ENCODE measurements around the gene SLC9A1. TPM values are rescaled to one million over a fixed set of nuclear protein-coding genes. Genes with fewer than 3 reads are reported as not detected.

Gene SLC9A1
- total RNA-seq, 1 donor from 2014 or later = 13.6 TPM

DNA sequence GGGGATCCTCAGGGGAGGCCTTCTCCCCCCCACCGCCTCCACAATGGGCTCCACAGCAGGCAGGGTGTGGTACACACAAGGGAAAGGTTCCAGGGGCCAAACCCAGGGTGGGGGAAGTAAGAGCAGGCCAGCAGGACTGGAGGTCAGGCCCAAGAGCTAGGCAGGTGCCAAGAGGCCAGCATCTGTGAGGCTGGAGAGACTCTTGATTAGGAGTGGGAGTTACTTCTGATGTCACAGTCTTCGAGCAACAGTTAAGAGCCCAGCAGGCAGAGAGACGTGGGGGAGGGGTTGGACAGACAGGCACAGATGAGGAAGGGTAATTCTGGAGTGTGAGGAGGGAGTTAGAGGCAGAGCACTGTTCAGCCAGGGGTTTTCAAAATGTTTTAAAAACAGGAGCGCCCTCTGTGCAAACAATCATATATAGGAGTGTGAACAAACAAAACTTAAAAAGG, 55.8 kb downstream of the SLC9A1 start:
- POLR2A ChIA-PET = interaction anchor here (0.6 to 1.5 kb wide), 11 partner anchors 13 to 865 kb away, joined by 3 to 15 read pairs (median 6); partner anchors contain the start of genes AHDC1, SLC9A1 and WDTC1
- ATAC-seq (ENCODE audit: low read depth) = peak; percentile 47
- intact Hi-C loops (cut with micrococcal nuclease) = no loop called here

DNA sequence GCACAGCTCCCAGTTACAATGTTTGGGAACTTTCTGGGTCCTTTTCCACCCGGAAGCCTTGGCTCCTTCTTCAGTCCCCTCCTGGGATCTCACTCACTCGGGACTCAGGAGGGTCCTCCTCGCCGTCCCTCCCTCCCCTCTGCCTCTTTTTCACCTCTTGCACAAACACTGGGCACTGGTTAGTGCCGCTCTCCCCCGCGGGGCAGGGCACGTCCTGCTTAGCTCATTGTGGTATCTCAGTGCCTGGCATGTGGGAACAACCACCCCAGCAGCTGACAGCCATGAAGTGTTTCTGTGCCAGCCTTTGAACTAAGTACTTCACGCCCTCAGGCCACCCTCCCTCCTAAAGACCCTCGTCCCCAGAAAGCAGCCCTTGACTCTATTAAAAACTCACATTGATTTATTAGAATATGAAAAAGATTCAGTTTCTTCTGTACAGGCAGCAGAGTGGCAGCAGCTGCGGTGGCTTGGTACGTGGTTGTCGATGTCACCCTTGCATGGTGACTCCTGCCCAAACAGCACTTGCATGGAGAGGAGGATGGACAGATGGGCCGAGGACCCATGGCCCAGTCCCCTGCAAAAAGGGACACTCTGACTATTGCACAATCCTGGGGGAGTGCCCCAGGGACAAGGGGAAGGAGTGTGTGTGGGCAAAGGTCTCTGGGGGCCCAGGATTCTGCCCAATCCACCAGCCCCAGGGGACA, 56.3 kb downstream of the SLC9A1 start:
- POLR2A ChIA-PET = interaction anchor here (0.6 to 1.3 kb wide), 5 partner anchors 53 to 866 kb away, joined by 3 to 8 read pairs (median 6); partner anchors contain the start of gene SLC9A1
- TF ChIP-seq, protein P1, sequence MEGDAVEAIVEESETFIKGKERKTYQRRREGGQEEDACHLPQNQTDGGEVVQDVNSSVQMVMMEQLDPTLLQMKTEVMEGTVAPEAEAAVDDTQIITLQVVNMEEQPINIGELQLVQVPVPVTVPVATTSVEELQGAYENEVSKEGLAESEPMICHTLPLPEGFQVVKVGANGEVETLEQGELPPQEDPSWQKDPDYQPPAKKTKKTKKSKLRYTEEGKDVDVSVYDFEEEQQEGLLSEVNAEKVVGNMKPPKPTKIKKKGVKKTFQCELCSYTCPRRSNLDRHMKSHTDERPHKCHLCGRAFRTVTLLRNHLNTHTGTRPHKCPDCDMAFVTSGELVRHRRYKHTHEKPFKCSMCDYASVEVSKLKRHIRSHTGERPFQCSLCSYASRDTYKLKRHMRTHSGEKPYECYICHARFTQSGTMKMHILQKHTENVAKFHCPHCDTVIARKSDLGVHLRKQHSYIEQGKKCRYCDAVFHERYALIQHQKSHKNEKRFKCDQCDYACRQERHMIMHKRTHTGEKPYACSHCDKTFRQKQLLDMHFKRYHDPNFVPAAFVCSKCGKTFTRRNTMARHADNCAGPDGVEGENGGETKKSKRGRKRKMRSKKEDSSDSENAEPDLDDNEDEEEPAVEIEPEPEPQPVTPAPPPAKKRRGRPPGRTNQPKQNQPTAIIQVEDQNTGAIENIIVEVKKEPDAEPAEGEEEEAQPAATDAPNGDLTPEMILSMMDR (IDR thresholded peaks at IDR 0.05) = no peak
- CTCF ChIA-PET = interaction anchor here (0.8 to 12.0 kb wide), 7 partner anchors 52 to 198 kb away, joined by 3 to 290 read pairs (median 11); no protein-coding TSS in a partner anchor
- Mint-ChIP-seq H3K4me3 (no peak overlapping the region), H3K27ac (peak overlapping the region; percentile 91), H3K4me1 (peaks cover 22% of the 10 kb centered on the region), H3K27me3 (no peaks in the 10 kb centered on the region), H3K36me3 (ENCODE audit: low read depth) (peaks cover 3% of the 10 kb centered on the region), H3K9me3 (no peaks in the 10 kb centered on the region)
- intact Hi-C loops (cut with micrococcal nuclease) = no loop called here
- DNase-seq (no peak), ATAC-seq (ENCODE audit: low read depth) (no peak)

More for the DNA sequence above, 55.8 kb downstream of the SLC9A1 start:
- TF ChIP-seq, protein P1 (IDR thresholded peaks at IDR 0.05) = no peak
- peak; percentile 49 for DNase-seq
- no peaks in the 10 kb centered on the region for H3K27me3 Mint-ChIP-seq
- peak overlapping the region; percentile 66 for H3K4me3 Mint-ChIP-seq
- peak overlapping the region; percentile 91 for H3K27ac Mint-ChIP-seq
- H3K4me1 Mint-ChIP-seq = peaks cover 22% of the 10 kb centered on the region
- H3K9me3 Mint-ChIP-seq = no peaks in the 10 kb centered on the region
- H3K36me3 Mint-ChIP-seq (ENCODE audit: low read depth) = peaks cover 3% of the 10 kb centered on the region
- CTCF ChIA-PET = interaction anchor here (0.9 to 12.0 kb wide), 9 partner anchors 13 to 289 kb away, joined by 3 to 290 read pairs (median 9); no protein-coding TSS in a partner anchor

DNA sequence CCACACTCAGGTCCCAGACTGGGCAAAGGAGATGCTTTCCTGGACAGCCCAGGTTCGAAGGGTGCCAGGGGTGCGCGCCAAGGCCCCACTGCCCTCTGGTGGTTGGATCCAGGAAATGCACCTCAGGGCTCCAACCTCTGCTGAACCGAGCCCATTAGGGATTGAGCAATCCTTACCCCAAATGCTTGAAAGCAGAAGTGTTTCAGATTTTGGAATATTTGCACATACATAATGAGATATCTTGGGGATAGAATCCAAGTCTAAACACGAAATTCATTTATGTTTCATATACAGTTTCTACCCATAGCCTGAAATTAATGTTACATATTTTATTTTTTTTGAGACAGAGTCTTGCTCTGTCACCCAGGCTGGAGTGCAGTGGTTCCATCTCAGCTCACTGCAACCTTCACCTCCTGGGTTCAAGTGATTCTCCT, 57.4 kb downstream of the SLC9A1 start:
- intact Hi-C loops (cut with micrococcal nuclease) = loop anchor here (1.0 kb wide), 2 partner anchors 53 to 100 kb away; no protein-coding TSS in a partner anchor
- TF ChIP-seq, protein P1 (IDR thresholded peaks at IDR 0.05) = peak; percentile 72
- DNase-seq = peak; percentile 61
- peaks cover 3% of the 10 kb centered on the region for H3K36me3 Mint-ChIP-seq (ENCODE audit: low read depth)
- no peaks in the 10 kb centered on the region for H3K9me3 Mint-ChIP-seq
- ATAC-seq (ENCODE audit: low read depth) = peak; percentile 40
- H3K4me1 Mint-ChIP-seq = peaks cover 22% of the 10 kb centered on the region
- no peak overlapping the region for H3K4me3 Mint-ChIP-seq
- H3K27me3 Mint-ChIP-seq = no peaks in the 10 kb centered on the region
- ChIA-PET CTCF (interaction anchor here (0.6 to 12.0 kb wide), 6 partner anchors 51 to 601 kb away, joined by 3 to 290 read pairs (median 6); no protein-coding TSS in a partner anchor), POLR2A (interaction anchor here (0.5 to 1.1 kb wide), 2 partner anchors 53 to 268 kb away, joined by 3 to 4 read pairs; no protein-coding TSS in a partner anchor)
- H3K27ac Mint-ChIP-seq = no peak overlapping the region

DNA sequence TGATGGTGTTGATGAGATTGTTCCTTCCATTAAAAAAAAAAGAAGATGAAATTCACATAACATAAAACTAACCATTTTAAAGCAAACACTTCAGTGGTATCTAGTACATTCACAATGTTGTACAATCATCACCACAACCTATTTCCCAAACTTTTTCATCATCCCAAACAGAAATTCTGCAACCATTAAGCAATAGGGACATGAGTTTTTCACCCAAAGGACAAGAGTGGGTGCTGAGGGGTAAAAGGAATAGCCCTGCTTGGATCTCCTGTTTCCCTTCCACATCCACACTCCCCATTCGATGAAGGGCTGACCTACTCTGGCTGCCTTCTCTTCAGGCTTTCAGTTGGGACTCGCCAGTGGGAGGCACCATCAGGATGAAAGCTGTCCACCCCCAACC, 59.3 kb downstream of the SLC9A1 start:
- no peak for DNase-seq
- ATAC-seq (ENCODE audit: low read depth) = no peak
- Mint-ChIP-seq H3K4me1 (peaks cover 22% of the 10 kb centered on the region), H3K9me3 (no peaks in the 10 kb centered on the region), H3K4me3 (no peak overlapping the region), H3K36me3 (ENCODE audit: low read depth) (peaks cover 3% of the 10 kb centered on the region), H3K27me3 (peaks cover 4% of the 10 kb centered on the region), H3K27ac (no peak overlapping the region)
- ChIA-PET CTCF (interaction anchor here (0.7 to 12.0 kb wide), 3 partner anchors 49 to 432 kb away, joined by 3 to 290 read pairs (median 3); no protein-coding TSS in a partner anchor), POLR2A (no interaction called here)
- TF ChIP-seq, protein P1 (IDR thresholded peaks at IDR 0.05) = no peak
- intact Hi-C loops (cut with micrococcal nuclease) = no loop called here

DNA sequence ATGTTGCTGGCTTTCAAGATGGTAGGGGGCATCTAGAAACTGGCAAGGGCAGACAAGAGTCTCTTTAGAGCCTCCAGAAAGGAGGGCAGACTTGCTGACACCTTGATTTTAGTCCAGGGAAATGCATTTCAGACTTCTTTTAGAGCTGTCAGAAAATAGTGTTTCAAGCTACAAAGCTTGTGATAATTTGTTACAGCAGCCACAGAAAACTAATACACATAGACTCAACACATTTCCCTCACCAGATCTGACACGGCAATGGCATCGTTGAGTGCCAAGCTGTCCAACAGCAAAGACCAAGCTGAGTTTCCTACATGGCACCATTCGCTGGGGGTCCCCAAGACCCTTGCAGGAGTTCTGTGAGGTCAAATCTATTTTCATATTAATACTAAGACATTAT, 62.0 kb downstream of the SLC9A1 start:
- Mint-ChIP-seq H3K4me1 (peaks cover 3% of the 10 kb centered on the region), H3K27ac (no peak overlapping the region), H3K9me3 (no peaks in the 10 kb centered on the region), H3K4me3 (no peak overlapping the region), H3K27me3 (peaks cover 5% of the 10 kb centered on the region), H3K36me3 (ENCODE audit: low read depth) (no peaks in the 10 kb centered on the region)
- TF ChIP-seq, protein P1 (IDR thresholded peaks at IDR 0.05) = no peak
- intact Hi-C loops (cut with micrococcal nuclease) = no loop called here
- no peak for DNase-seq
- ATAC-seq (ENCODE audit: low read depth) = no peak
- CTCF ChIA-PET = interaction anchor here (12.0 kb wide), 1 partner anchor 46 kb away, joined by 290 read pairs; no protein-coding TSS in a partner anchor
- POLR2A ChIA-PET = interaction anchor here (0.5 to 1.6 kb wide), 2 partner anchors 48 to 162 kb away, joined by 3 to 5 read pairs; no protein-coding TSS in a partner anchor

All from activated B cell treated with CpG ODN at 0.5 μM for 24 hours (primary cell).